Measurements from ENCODE around the gene REL.
"Not testable (repeated sequence)": the region's sequence is repeated elsewhere in the genome, so short reads cannot be mapped to it uniquely, and the experiment has no call there.

The REL gene

GRCh38 chr2:60890393-60890707, 9.0 kb downstream of the REL start:
- no peak for DNase-seq (ENCODE audit: low read depth)
- no peak overlapping the region for H3K4me3 ChIP-seq (replicated peaks; ENCODE audit: low read depth, low read length)
- no peak for TF ChIP-seq CTCF (IDR thresholded peaks at IDR 0.05; ENCODE audit: low read length, missing control alignments)

GRCh38 chr2:60891180-60891579, 9.8 kb downstream of the REL start:
- no peak overlapping the region for H3K4me3 ChIP-seq (replicated peaks; ENCODE audit: low read depth, low read length)
- DNase-seq (ENCODE audit: low read depth) = no peak
- no peak for TF ChIP-seq CTCF (IDR thresholded peaks at IDR 0.05; ENCODE audit: low read length, missing control alignments)

- no peak for TF ChIP-seq CTCF (IDR thresholded peaks at IDR 0.05; ENCODE audit: low read length, missing control alignments)
- no peak overlapping the region for H3K4me3 ChIP-seq (replicated peaks; ENCODE audit: low read depth, low read length)
- DNase-seq (ENCODE audit: low read depth) = no peak
Observed at GRCh38 chr2:60898567-60898966, 17.2 kb downstream of the REL start.

- H3K4me3 ChIP-seq (replicated peaks; ENCODE audit: low read depth, low read length) = no peak overlapping the region
- TF ChIP-seq CTCF (IDR thresholded peaks at IDR 0.05; ENCODE audit: low read length, missing control alignments) = no peak
- DNase-seq (ENCODE audit: low read depth) = no peak
Observed at GRCh38 chr2:60899230-60899891, 18.0 kb downstream of the REL start.

- TF ChIP-seq CTCF (IDR thresholded peaks at IDR 0.05; ENCODE audit: low read length, missing control alignments) = no peak
- no peak for DNase-seq (ENCODE audit: low read depth)
- H3K4me3 ChIP-seq (replicated peaks; ENCODE audit: low read depth, low read length) = no peak overlapping the region
Observed at GRCh38 chr2:60899892-60900249, 18.5 kb downstream of the REL start.

GRCh38 chr2:60901296-60901695, 19.9 kb downstream of the REL start:
- DNase-seq (ENCODE audit: low read depth); H3K4me3 ChIP-seq (replicated peaks; ENCODE audit: low read depth, low read length): not testable (repeated sequence)

- not testable (repeated sequence) for DNase-seq (ENCODE audit: low read depth); H3K4me3 ChIP-seq (replicated peaks; ENCODE audit: low read depth, low read length)
Observed at GRCh38 chr2:60905867-60906266, 24.5 kb downstream of the REL start.

GRCh38 chr2:60906395-60906794, 25.0 kb downstream of the REL start:
- TF ChIP-seq CTCF (IDR thresholded peaks at IDR 0.05; ENCODE audit: low read length, missing control alignments) = no peak
- DNase-seq (ENCODE audit: low read depth) = no peak
- H3K4me3 ChIP-seq (replicated peaks; ENCODE audit: low read depth, low read length) = no peak overlapping the region
